CD14-positive monocyte (primary cell): ENCODE measurements around the gene SLC6A18. TPM values are rescaled to one million over a fixed set of nuclear protein-coding genes. Genes with fewer than 3 reads are reported as not detected.

Source experiments
- DNase-seq, 3 donors: peaks; one replicate each; pipeline ENCODE4 v3.0.0-alpha.2; 2011 to 2022
- H2AFZ ChIP-seq: 2 replicates; pipeline ENCODE4 v1.6.0; 2012; ENCODE audit warnings: mild to moderate bottlenecking, low read depth, low read length, inconsistent platforms; ENCODE audit not compliant: insufficient read depth, poor library complexity, severe bottlenecking
- H3K27ac ChIP-seq, 2 donors: 1 replicate in 1 of 2; 2 replicates in 1 of 2; pipeline ENCODE4 v1.5.1; 2012 to 2013; ENCODE audit warnings: low read length in 2 of 2, control low read depth in 1 of 2, inconsistent platforms in 1 of 2, low read depth in 1 of 2, mild to moderate bottlenecking in 1 of 2
- H3K27me3 ChIP-seq, 2 donors: one replicate each; pipeline versions ENCODE4 v1.6.0 to v1.6.1; 2011 to 2013; ENCODE audit warnings: low read length in 2 of 2; ENCODE audit not compliant: control insufficient read depth in 2 of 2, insufficient read depth in 2 of 2
- H3K36me3 ChIP-seq, 2 donors: replicated peaks in 1 of 2; 1 replicate in 1 of 2; 2 replicates in 1 of 2; pipeline versions ENCODE4 v1.5.1 to v1.6.1; 2012 to 2013; ENCODE audit warnings: low read length in 2 of 2, control low read depth in 1 of 2, inconsistent platforms in 1 of 2, mild to moderate bottlenecking in 1 of 2; ENCODE audit not compliant: insufficient read depth in 2 of 2, control insufficient read depth in 1 of 2
- H3K4me1 ChIP-seq, 2 donors: 1 replicate in 1 of 2; 2 replicates in 1 of 2; pipeline versions ENCODE4 v1.5.1 to v1.6.1; 2012 to 2013; ENCODE audit warnings: low read length in 2 of 2, control low read depth in 1 of 2, inconsistent platforms in 1 of 2, mild to moderate bottlenecking in 1 of 2, moderate library complexity in 1 of 2; ENCODE audit not compliant: insufficient read depth in 2 of 2, control insufficient read depth in 1 of 2
- H3K4me2 ChIP-seq: replicated peaks from 2 replicates; pipeline ENCODE3; 2012; ENCODE audit warnings: low read length, moderate library complexity, mild to moderate bottlenecking; ENCODE audit not compliant: poor library complexity, severe bottlenecking; ENCODE audit errors: extremely low read depth
- H3K4me3 ChIP-seq, 3 experiments: fragments of 200-600 bp in 1 of 3; sonication (generic) in 1 of 3; replicated peaks in 1 of 3; 1 replicate in 2 of 3; 2 replicates in 1 of 3; pipeline ENCODE4 v1.5.1; 2011 to 2013; ENCODE audit warnings: low read length in 3 of 3, mild to moderate bottlenecking in 3 of 3, control low read depth in 2 of 3, low read depth in 2 of 3, inconsistent platforms in 1 of 3, moderate library complexity in 1 of 3
- H3K79me2 ChIP-seq: 2 replicates; pipeline ENCODE4 v1.6.0; 2012; ENCODE audit warnings: mild to moderate bottlenecking, control low read depth, inconsistent platforms, low read length, moderate library complexity; ENCODE audit not compliant: insufficient read depth
- H3K9ac ChIP-seq: 2 replicates; pipeline ENCODE4 v1.6.0; 2017; ENCODE audit warnings: low read length, mild to moderate bottlenecking; ENCODE audit not compliant: insufficient read depth, poor library complexity, severe bottlenecking
- H3K9me3 ChIP-seq, 2 donors: replicated peaks in 1 of 2; 1 replicate in 1 of 2; 2 replicates in 1 of 2; pipeline versions ENCODE4 v1.5.1 to v1.6.1; 2012 to 2013; ENCODE audit warnings: low read length in 2 of 2, control low read depth in 1 of 2; ENCODE audit not compliant: control insufficient read depth in 1 of 2, insufficient read depth in 1 of 2
- H4K20me1 ChIP-seq: 2 replicates; pipeline ENCODE4 v1.6.0; 2012; ENCODE audit warnings: mild to moderate bottlenecking, low read length, control low read depth, moderate library complexity; ENCODE audit not compliant: insufficient read depth
- H3K27ac Mint-ChIP-seq, 7 donors: one replicate each; pipeline ENCODE4 v1.8.0; 2020; ENCODE audit warnings: mild to moderate bottlenecking in 7 of 7, mixed read lengths in 7 of 7, moderate library complexity in 6 of 7, inconsistent platforms in 2 of 7
- H3K27me3 Mint-ChIP-seq, 3 donors: one replicate each; pipeline ENCODE4 v1.8.0; 2021 to 2022; ENCODE audit warnings: low read depth in 3 of 3, mild to moderate bottlenecking in 3 of 3, mixed read lengths in 3 of 3, moderate library complexity in 3 of 3, inconsistent platforms in 1 of 3
- H3K36me3 Mint-ChIP-seq, 2 donors: one replicate each; pipeline ENCODE4 v1.8.0; 2020; ENCODE audit warnings: mixed read lengths in 2 of 2, inconsistent platforms in 1 of 2, mild to moderate bottlenecking in 1 of 2
- H3K4me1 Mint-ChIP-seq: one replicate; pipeline ENCODE4 v1.8.0; 2020; ENCODE audit warnings: mild to moderate bottlenecking, mixed read lengths
- H3K4me3 Mint-ChIP-seq, 2 donors: one replicate each; pipeline ENCODE4 v1.8.0; 2020; ENCODE audit warnings: mild to moderate bottlenecking in 2 of 2, mixed read lengths in 2 of 2, moderate library complexity in 1 of 2
- H3K9me3 Mint-ChIP-seq, 7 donors: one replicate each; pipeline ENCODE4 v1.8.0; 2020 to 2022; ENCODE audit warnings: mixed read lengths in 7 of 7, mild to moderate bottlenecking in 6 of 7, moderate library complexity in 6 of 7, inconsistent platforms in 2 of 7
- CTCF ChIP-seq: fragments of 200-600 bp; IDR thresholded peaks from one replicate; pipeline ENCODE4 v1.8.0; 2022; ENCODE audit warnings: antibody characterized with exemption, mild to moderate bottlenecking
- WGBS: methylation state at CpG from one replicate; pipeline ENCODE4 v1.1.5; 2013; ENCODE audit warnings: missing lambda C conversion rate; ENCODE audit not compliant: insufficient coverage; 5-methylcytosine and 5-hydroxymethylcytosine counted together
- intact Hi-C, 2 donors: fragments of 100-400 bp; cut with micrococcal nuclease; formaldehyde crosslinking; loops; one replicate each; pipeline versions ENCODE4 v1.15.0 to v1.15.1; 2023
- polyA plus RNA-seq, 3 donors: library from polyadenylated mRNA; depleted of rRNA in 1 of 3; unstranded in 2 of 3; stranded (reverse) in 1 of 3; fragments of 300-500 nt in 2 of 3; fragments of >200 nt in 1 of 3; fragmentation: Illumina TruSeq in 2 of 3; gene quantifications; 1 replicate in 2 of 3; 2 replicates in 1 of 3; pipeline ENCODE4 v1.2.3, GENCODE V29; 2012 to 2021

SLC6A18 gene
- polyA plus RNA-seq, 3 donors = not detected

- no peaks in the 10 kb centered on the region for H4K20me1 ChIP-seq
- H3K36me3 Mint-ChIP-seq = no peaks in the 10 kb centered on the region
- no peak overlapping the region for H3K27ac ChIP-seq
- peaks cover 1 to 4% (median 2%) of the 10 kb centered on the region in 3 donors for H3K27me3 Mint-ChIP-seq
- H2AFZ ChIP-seq = no peak overlapping the region
- H3K4me3 Mint-ChIP-seq = no peak overlapping the region
- no peak overlapping the region for H3K4me3 ChIP-seq
- no peaks in the 10 kb centered on the region for H3K4me1 ChIP-seq
- H3K9ac ChIP-seq = no peak overlapping the region
- no peaks in the 10 kb centered on the region for H3K4me1 Mint-ChIP-seq
- no peak for DNase-seq
- TF ChIP-seq CTCF = no peak
- peak overlapping the region in 1 of 7 donors; percentile 5 for H3K27ac Mint-ChIP-seq
- no peak overlapping the region for H3K4me2 ChIP-seq
- intact Hi-C loops = no loop called here
- 97% methylated on average over 15 of the region's 31 CpGs for WGBS
- no peaks in the 10 kb centered on the region for H3K36me3 ChIP-seq
- H3K79me2 ChIP-seq = no peaks in the 10 kb centered on the region
- no peaks in the 10 kb centered on the region for H3K27me3 ChIP-seq
- no peaks in the 10 kb centered on the region for H3K9me3 ChIP-seq
- no peaks in the 10 kb centered on the region for H3K9me3 Mint-ChIP-seq
Measured at GRCh38 chr5:1182633-1183423, 42.4 kb upstream of the SLC6A18 start.

GRCh38 chr5:1183424-1184162 lies 41.6 kb upstream of the SLC6A18 start:
- Histone ChIP-seq H3K4me3 (no peak overlapping the region), H3K9ac (no peak overlapping the region), H3K4me1 (no peaks in the 10 kb centered on the region), H2AFZ (no peak overlapping the region), H3K4me2 (no peak overlapping the region), H4K20me1 (no peaks in the 10 kb centered on the region), H3K36me3 (no peaks in the 10 kb centered on the region), H3K9me3 (no peaks in the 10 kb centered on the region), H3K27me3 (no peaks in the 10 kb centered on the region), H3K79me2 (no peaks in the 10 kb centered on the region), H3K27ac (no peak overlapping the region)
- no peaks in the 10 kb centered on the region for H3K4me1 Mint-ChIP-seq
- no peaks in the 10 kb centered on the region for H3K36me3 Mint-ChIP-seq
- DNase-seq = no peak
- H3K9me3 Mint-ChIP-seq = no peaks in the 10 kb centered on the region
- 77% methylated on average over 15 of the region's 18 CpGs for WGBS
- peaks cover 0 to 4% (median 2%) of the 10 kb centered on the region in 3 donors for H3K27me3 Mint-ChIP-seq
- H3K27ac Mint-ChIP-seq = no peak overlapping the region
- intact Hi-C loops = no loop called here
- no peak overlapping the region for H3K4me3 Mint-ChIP-seq
- TF ChIP-seq CTCF = no peak
